PC-3 (cell line): ENCODE results near the gene NAA10. TPM values are rescaled to one million over a fixed set of nuclear protein-coding genes. Genes with fewer than 3 reads are reported as not detected.
"Not testable (repeated sequence)": the region's sequence is repeated elsewhere in the genome, so short reads cannot be mapped to it uniquely, and the experiment has no call there.

Source experiments
- ATAC-seq: fragments of 200-7000 bp; cut with Tn5 transposase; 2 replicates; pipeline ENCODE4 v1.9.1; 2020; ENCODE audit warnings: mild to moderate bottlenecking, moderate library complexity
- BruUV-seq: library from RNA; stranded (reverse); fragments of 400-500 nt; replicated peaks from 2 replicates; lab custom pipeline; 2021; lab: Mats Ljungman, UMichigan
- CTCF ChIA-PET: fragments of 300-600 bp; sonication (Branson Sonifier 250); formaldehyde crosslinking; loops from one replicate; lab custom pipeline; 2022; ENCODE audit warnings: antibody characterized with exemption; lab: Charles Lee
- POLR2A ChIA-PET: fragments of 300-600 bp; sonication (Branson Sonifier 250); formaldehyde crosslinking; loops from one replicate; lab custom pipeline; 2022; ENCODE audit warnings: antibody characterized with exemption; ENCODE audit not compliant: unreplicated experiment; lab: Charles Lee
- DNase-seq: peaks from one replicate; pipeline ENCODE4 v3.0.0-alpha.2; 2015
- H2AFZ ChIP-seq: fragments of 300-600 bp; sonication (generic); 2 replicates; pipeline ENCODE4 v1.6.0; 2016; ENCODE audit warnings: antibody characterized with exemption, low read length
- H3F3A ChIP-seq: fragments of 300-600 bp; sonication (generic); one replicate; pipeline ENCODE4 v1.6.0; 2017; ENCODE audit warnings: antibody characterized with exemption, low read length, control low read depth, mild to moderate bottlenecking; ENCODE audit not compliant: unreplicated experiment
- H3K27ac ChIP-seq: fragments of 300-600 bp; sonication (generic); 2 replicates; pipeline ENCODE4 v1.5.1; 2016; ENCODE audit warnings: mild to moderate bottlenecking, low read length
- H3K27me3 ChIP-seq: fragments of 300-600 bp; sonication (generic); 2 replicates; pipeline ENCODE4 v1.6.1; 2016; ENCODE audit warnings: low read length, mixed read lengths
- H3K36me3 ChIP-seq: fragments of 300-600 bp; sonication (generic); 2 replicates; pipeline ENCODE4 v1.6.1; 2016; ENCODE audit warnings: low read depth, mixed run types, low read length, mixed read lengths
- H3K4me1 ChIP-seq: fragments of 300-600 bp; sonication (generic); 2 replicates; pipeline ENCODE4 v1.5.1; 2016; ENCODE audit warnings: low read length; ENCODE audit not compliant: insufficient read depth
- H3K4me2 ChIP-seq: fragments of 300-600 bp; sonication (generic); 2 replicates; pipeline ENCODE4 v1.6.0; 2016; ENCODE audit warnings: low read length
- H3K4me3 ChIP-seq: fragments of 300-600 bp; sonication (generic); 2 replicates; pipeline ENCODE4 v1.5.1; 2016; ENCODE audit warnings: mild to moderate bottlenecking, low read length, mixed read lengths
- H3K79me2 ChIP-seq: fragments of 300-600 bp; sonication (generic); 2 replicates; pipeline ENCODE4 v1.6.1; 2017; ENCODE audit warnings: low read length, mixed read lengths
- H3K9ac ChIP-seq: fragments of 300-600 bp; sonication (generic); 2 replicates; pipeline ENCODE4 v1.6.0; 2016; ENCODE audit warnings: mild to moderate bottlenecking, low read length
- H3K9me2 ChIP-seq: fragments of 300-600 bp; sonication (generic); replicated peaks from 2 replicates; pipeline ENCODE4 v1.6.1; 2016; ENCODE audit warnings: mixed run types, low read length, mixed read lengths
- H3K9me3 ChIP-seq: fragments of 300-600 bp; sonication (generic); 2 replicates; pipeline ENCODE4 v1.6.1; 2016; ENCODE audit warnings: low read length, mixed read lengths
- H4K20me1 ChIP-seq: fragments of 300-600 bp; sonication (generic); 2 replicates; pipeline ENCODE4 v1.6.1; 2016; ENCODE audit warnings: low read length, mixed read lengths
- CTCF ChIP-seq: fragments of 300-600 bp; sonication (generic); conservative IDR thresholded peaks from 2 replicates; pipeline ENCODE4 v1.5.1; 2017; ENCODE audit warnings: antibody characterized with exemption, low read depth, mild to moderate bottlenecking, low read length
- EZH2 ChIP-seq: fragments of 300-600 bp; sonication (generic); IDR thresholded peaks from one replicate; pipeline ENCODE4 v1.6.1; 2017; ENCODE audit warnings: antibody characterized with exemption, mild to moderate bottlenecking, low read length; ENCODE audit not compliant: unreplicated experiment
- EZH2phosphoT487 ChIP-seq: fragments of 300-600 bp; sonication (generic); IDR thresholded peaks from 2 replicates; pipeline ENCODE4 v1.6.1; 2018; ENCODE audit warnings: mild to moderate bottlenecking, antibody characterized with exemption, low read length, borderline replicate concordance
- intact Hi-C: fragments of 100-400 bp; cut with micrococcal nuclease; formaldehyde crosslinking; loops from 2 replicates; pipeline ENCODE4 v1.9.0; 2023
- total RNA-seq: library from RNA; depleted of rRNA; stranded (reverse); fragments of >200 nt; gene quantifications from 2 replicates; pipeline ENCODE4 v1.2.3, GENCODE V29; 2014

NAA10 gene
- total RNA-seq, 1 experiment from 2014 or later = 172 TPM

GRCh38 chrX:153981771-153982533 is 47.1 kb upstream of the NAA10 start:
- no peaks in the 10 kb centered on the region for H3K9me2 ChIP-seq
- TF ChIP-seq EZH2 (no peak), EZH2phosphoT487 (no peak), CTCF (no peak)
- no peaks in the 10 kb centered on the region for H4K20me1 ChIP-seq
- no peak overlapping the region for H3K9ac ChIP-seq
- no TSS peak for BruUV-seq
- H3K4me3 ChIP-seq = no peak overlapping the region
- H3K36me3 ChIP-seq = no peaks in the 10 kb centered on the region
- no peak overlapping the region for H3K27ac ChIP-seq
- H3K4me1 ChIP-seq = no peaks in the 10 kb centered on the region
- intact Hi-C loops = no loop called here
- no peaks in the 10 kb centered on the region for H3F3A ChIP-seq
- POLR2A ChIA-PET = no interaction called here
- no peak overlapping the region for H2AFZ ChIP-seq
- H3K27me3 ChIP-seq = no peaks in the 10 kb centered on the region
- no peaks in the 10 kb centered on the region for H3K79me2 ChIP-seq
- DNase-seq (no peak), ATAC-seq (no peak)
- no peak overlapping the region for H3K4me2 ChIP-seq
- no peaks in the 10 kb centered on the region for H3K9me3 ChIP-seq
- CTCF ChIA-PET = no interaction called here

- TF ChIP-seq CTCF (no peak), EZH2 (no peak), EZH2phosphoT487 (no peak)
- no peaks in the 10 kb centered on the region for H3K36me3 ChIP-seq
- no peaks in the 10 kb centered on the region for H3K9me2 ChIP-seq
- no peaks in the 10 kb centered on the region for H3K79me2 ChIP-seq
- intact Hi-C loops = no loop called here
- no peaks in the 10 kb centered on the region for H3K27me3 ChIP-seq
- no peak overlapping the region for H3K4me2 ChIP-seq
- no peaks in the 10 kb centered on the region for H4K20me1 ChIP-seq
- H3K9ac ChIP-seq = no peak overlapping the region
- H2AFZ ChIP-seq = no peak overlapping the region
- no peaks in the 10 kb centered on the region for H3F3A ChIP-seq
- POLR2A ChIA-PET = no interaction called here
- H3K27ac ChIP-seq = no peak overlapping the region
- BruUV-seq = no TSS peak
- DNase-seq = no peak
- H3K4me1 ChIP-seq = no peaks in the 10 kb centered on the region
- ATAC-seq = no peak
- H3K4me3 ChIP-seq = no peak overlapping the region
- H3K9me3 ChIP-seq = no peaks in the 10 kb centered on the region
- CTCF ChIA-PET = no interaction called here
These were observed 46.4 kb upstream of the NAA10 start for GRCh38 chrX:153981231-153981630.

- H3K4me1 ChIP-seq, H3F3A ChIP-seq, POLR2A ChIA-PET, H2AFZ ChIP-seq, H3K9me2 ChIP-seq, DNase-seq, H3K27ac ChIP-seq, H3K27me3 ChIP-seq, H3K36me3 ChIP-seq, BruUV-seq, H4K20me1 ChIP-seq, intact Hi-C loops, ATAC-seq, H3K4me2 ChIP-seq, CTCF ChIA-PET, H3K79me2 ChIP-seq, H3K4me3 ChIP-seq, H3K9ac ChIP-seq, H3K9me3 ChIP-seq: not testable (repeated sequence)
These were observed 45.6 kb upstream of the NAA10 start for GRCh38 chrX:153980394-153980793.
